ENCODE results near the gene TAS2R41.

TAS2R41 gene

GRCh38 chr7:143495851-143496250 is 18.2 kb downstream of the TAS2R41 start:
- DNase-seq, result no peak

GRCh38 chr7:143496263-143496662 is 18.6 kb downstream of the TAS2R41 start:
- no peak for DNase-seq

DNA sequence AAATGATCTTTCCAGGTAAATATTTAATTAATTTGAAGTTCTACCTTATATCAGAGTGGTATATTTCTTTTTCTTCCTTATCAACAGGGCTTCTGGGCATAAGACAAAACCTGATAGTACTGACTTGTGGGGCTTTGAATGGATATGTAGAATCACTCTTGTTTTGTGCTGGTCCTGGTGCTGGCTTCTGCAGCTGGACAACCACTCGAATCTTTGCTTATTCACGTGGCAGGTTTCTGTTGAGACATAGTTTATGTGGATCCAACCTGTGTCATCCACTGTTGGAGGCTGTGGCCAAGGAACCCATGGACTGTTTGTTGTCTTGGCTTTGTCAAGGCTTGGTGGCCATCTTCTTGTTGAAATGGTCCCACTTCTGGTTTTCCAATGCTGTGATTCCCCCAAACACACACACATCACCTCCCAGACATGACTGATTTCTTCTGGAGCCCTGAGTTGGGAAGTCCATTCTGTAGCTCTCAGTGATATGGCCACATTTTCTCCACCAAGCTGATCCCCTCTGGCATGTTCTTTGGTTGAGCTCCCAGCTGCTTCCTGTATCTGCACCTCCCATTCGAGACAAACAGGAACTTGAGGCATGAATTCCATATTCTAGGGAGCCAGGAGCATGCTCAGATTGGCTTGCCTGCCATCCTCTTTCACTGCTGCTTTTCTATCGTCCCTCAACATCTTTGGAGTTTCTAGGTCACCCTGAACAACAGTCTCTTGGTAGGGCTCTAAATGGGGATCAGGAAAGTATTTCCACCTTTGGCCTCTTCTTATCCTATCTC is 19.5 kb downstream of the TAS2R41 start:
- DNase-seq, result no peak

- DNase-seq, result no peak
These were observed 21.6 kb downstream of the TAS2R41 start for GRCh38 chr7:143499246-143499645.

GRCh38 chr7:143499743-143500348 is 22.2 kb downstream of the TAS2R41 start:
- DNase-seq, result no peak

DNA sequence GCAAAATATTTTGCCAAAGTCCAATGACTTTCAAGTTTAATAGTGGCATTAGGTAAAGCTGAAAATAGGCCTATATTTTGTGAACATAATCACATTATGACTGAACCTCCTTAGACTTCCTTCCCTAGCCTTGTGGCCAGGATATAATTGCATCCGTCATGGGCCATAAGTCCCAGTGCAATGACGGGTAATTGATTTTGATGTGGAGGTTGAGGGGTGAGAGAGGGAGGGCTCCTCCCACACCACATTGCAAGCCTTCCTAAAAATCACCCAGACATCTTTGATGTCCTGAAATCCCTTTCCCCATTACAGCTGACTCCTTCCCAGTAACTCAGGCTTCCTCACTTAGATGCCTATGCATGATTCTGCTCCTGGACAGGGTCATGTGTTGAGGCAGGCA is 25.6 kb downstream of the TAS2R41 start:
- no peak for DNase-seq

- no peak for DNase-seq
These were observed 26.7 kb downstream of the TAS2R41 start for GRCh38 chr7:143504215-143504936.

DNA sequence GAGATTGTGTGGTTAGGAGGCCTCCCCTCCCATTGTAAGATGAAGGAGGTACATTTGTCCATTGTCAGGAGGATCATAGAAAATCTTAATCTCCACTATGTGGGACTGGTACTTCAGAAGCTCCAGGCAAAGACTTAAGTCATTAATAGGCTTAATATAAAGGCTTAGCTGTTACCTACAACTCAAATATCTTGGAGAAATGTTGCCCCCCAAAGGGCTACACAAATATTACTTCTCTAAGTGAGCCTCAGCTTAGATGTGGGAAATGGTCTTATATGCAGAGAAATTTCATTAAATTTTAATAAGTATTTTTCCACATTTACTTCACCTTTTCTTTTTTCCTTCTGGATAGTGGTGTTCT is 27.2 kb downstream of the TAS2R41 start:
- no peak for DNase-seq

DNA sequence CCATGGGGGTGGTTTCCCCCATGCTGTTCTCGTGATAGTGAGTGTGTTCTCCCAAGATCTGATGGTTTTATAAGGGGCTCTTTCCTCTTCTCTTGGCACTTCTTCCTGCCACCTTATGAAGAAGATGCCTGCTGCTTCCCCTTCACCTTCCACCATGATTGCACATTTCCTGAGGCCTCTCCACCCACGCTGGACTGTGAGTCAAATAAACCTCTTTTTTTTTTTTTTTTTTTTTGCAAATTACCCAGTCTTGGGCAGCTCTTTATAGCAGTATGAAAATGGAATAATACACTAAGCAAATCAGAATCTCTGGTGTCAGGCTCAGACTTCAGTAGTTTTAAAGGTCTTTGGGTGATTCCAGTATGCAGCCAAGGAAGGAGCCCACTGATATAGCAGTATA is 28.2 kb downstream of the TAS2R41 start:
- DNase-seq, result no peak

- DNase-seq, result no peak
These were observed 29.4 kb downstream of the TAS2R41 start for GRCh38 chr7:143507094-143507518.

DNA sequence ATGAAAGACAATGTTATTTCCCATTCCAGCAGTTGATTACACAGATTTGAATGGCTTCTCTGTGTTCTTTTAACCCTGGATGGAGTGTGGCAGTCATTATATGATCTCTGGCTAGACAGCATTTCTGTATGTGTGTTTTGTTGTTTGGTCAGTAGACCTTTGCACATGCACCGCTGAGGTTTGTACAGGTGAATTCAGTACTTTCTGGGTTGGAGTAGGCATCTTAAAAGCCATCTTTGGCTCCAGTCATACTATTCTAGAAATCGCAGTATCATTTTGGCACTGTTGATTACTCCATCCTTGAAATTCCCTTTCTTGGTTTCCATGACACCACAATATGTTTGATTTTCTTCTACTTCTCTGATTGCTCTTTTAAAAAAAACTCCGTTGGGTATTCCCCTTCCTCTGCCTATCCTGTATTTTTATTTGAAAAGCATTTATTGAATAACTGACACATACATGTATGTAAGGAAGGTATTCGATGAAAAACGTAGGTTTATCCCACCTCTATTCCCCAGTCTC is 29.9 kb downstream of the TAS2R41 start:
- no peak for DNase-seq

DNA sequence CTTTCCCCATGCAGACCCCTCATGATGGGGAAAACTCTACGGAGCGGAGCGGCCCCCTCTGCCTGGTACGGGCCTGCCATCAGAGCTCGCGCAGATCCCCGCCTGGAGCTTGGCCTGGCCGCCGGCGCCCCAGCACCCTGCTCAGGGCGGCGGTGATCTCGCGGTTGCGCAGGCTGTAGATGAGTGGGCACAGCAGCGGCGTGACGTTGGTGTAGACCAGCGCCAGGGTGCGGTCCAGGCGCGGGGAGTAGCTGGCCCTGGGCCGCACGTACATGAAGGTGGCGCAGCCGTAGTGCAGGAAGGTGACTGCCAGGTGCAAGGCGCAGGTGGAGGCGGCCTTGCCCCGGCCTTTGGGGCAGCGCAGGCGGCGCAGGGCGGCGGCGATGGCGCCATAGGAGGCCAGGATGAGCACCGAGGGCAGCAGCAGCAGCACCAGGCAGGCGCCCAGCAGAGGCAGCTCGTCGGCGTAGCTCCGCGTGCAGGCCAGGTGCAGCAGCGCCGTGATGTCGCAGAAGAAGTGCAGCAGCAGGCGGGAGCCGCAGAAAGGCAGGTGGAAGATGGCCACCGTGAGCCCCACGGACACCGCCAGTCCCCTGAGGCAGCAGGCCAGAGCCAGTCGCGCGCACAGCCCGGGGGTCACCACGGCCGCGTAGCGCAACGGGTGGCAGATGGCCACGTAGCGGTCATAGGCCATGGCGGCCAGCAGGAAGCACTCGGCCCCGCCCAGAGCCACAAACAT is 33.4 kb downstream of the TAS2R41 start:
- DNase-seq, result peak; percentile 11

DNA sequence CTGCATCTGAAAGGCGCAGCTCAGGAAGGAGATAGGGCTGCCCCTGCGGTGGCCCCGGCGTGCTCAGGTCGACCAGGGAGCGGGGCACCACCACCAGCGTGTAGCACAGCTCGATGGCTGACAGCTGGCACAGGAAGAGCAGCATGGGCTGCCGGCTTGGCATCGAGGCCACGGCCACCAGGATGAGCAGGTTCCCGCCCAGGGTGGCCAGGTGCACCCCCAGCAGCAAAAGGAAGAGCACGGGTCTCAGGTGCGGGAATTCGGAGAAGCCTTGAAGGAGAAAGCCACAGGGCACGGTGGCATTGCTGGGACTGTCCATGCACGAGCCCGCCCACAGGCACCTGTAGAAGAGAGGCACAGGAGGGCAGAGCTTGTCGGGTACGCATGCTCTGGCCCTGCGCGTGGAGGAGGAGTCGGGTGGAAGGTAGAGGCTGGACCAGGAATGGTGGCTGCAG is 33.9 kb downstream of the TAS2R41 start:
- no peak for DNase-seq

GRCh38 chr7:143512488-143513340 is 35.0 kb downstream of the TAS2R41 start:
- DNase-seq, result no peak

DNA sequence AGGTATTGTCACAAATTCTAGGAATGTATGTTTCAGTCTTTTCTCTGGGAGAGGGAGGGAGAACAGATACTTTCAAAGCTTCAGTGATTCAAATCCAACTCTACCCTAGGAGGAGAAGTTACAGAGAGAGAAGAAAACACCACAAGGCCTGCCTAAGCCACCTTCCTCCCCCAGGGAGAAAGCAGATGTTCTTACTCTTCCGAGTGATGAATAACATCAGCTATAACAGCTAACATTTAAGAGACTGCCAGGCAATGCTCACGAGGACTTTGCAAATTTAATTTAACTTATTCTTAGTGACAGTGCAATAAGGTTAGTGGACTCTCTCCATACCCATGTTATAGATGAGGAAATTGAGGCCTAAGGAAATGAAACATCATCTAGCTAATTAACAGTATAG is 36.8 kb downstream of the TAS2R41 start:
- no peak for DNase-seq

DNA sequence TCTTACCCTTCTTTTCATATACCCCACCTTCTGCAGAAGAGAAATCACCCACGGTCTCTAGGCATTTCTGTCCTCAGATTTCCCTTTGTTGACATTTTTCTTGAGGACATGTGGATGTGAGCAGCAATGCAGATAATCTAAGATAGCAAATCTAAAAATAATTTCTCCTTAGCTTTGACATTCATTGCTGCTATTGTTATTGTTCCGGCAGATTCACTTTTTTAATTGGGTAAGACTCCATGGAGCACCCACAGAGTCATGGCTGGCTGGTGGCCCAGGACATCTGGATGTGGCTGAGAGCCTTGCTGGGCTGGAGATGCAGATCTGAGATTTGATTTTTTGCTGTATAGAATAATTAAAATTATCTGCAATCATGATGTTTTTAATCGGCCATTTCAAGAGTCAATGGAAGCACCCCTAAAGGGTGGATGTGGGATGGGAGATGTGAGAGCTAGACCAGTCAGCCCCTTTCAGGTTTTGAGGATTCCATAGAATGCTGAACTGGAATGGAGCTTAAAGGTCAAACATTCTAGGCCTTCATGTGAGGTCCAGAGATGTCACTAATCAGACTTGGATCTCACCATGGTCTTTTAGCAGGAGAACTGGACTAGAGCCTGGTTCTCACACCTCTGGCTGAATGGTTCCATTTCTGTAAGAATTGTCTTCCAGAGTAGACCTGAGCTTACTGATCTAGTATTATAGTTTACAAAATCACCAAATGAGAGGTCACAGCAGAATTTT is 37.5 kb downstream of the TAS2R41 start:
- DNase-seq, result no peak

- DNase-seq, result no peak
These were observed 39.3 kb downstream of the TAS2R41 start for GRCh38 chr7:143516981-143517380.

- no peak for DNase-seq
These were observed 40.8 kb downstream of the TAS2R41 start for GRCh38 chr7:143518521-143518920.

DNA sequence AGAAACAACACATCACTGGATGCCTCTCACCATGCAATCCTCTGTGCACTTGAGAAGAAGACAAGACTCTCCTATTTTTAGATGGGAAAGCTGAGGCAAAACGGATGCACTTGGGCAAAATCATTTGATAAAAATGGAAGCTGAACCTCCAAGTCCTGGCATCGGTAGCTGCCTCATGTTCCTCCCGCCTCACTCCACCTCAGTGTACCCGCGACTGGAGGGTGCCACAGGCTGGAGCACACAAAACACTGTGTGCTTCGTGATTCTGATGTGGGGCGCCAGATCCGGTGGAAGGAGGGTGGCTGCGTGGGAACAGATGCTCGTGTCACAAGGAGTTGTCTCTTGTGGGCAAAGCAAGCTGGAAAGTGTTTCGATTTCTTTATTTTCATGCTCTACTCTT is 41.3 kb downstream of the TAS2R41 start:
- DNase-seq, result no peak

GRCh38 chr7:143519411-143520131 is 41.9 kb downstream of the TAS2R41 start:
- DNase-seq, result no peak

Data from NCI-H774 (cell line).